Kidney glomerular epithelial cell (primary cell): ENCODE measurements around the gene SNED1.

Experiments used
- DNase-seq: peaks from one replicate; lab custom pipeline; 2025; lab: John Stamatoyannopoulos, UW

Gene SNED1

GRCh38 chr2:241006412-241006811 lies 8.0 kb downstream of the SNED1 start:
- DNase-seq, result no peak

DNA sequence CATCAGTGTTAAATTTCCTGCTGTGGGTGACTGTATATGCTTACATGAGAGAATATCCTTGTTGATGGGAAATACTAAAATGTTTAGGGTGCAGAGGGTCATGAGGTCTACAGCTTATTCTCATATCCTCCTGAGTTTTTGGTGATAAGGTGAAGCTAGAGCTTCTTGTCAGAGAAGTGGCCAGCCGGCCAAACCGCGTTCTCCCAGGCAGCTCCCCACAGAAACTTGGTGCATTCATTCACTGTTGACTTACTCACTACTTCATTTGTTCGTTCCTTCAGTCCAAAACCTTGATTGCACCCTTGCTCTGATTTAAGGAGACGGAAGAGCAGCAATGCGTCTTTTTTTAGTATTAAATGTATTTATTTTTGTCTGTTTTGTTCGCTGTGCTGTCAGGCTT lies 8.7 kb downstream of the SNED1 start:
- DNase-seq, result no peak

DNA sequence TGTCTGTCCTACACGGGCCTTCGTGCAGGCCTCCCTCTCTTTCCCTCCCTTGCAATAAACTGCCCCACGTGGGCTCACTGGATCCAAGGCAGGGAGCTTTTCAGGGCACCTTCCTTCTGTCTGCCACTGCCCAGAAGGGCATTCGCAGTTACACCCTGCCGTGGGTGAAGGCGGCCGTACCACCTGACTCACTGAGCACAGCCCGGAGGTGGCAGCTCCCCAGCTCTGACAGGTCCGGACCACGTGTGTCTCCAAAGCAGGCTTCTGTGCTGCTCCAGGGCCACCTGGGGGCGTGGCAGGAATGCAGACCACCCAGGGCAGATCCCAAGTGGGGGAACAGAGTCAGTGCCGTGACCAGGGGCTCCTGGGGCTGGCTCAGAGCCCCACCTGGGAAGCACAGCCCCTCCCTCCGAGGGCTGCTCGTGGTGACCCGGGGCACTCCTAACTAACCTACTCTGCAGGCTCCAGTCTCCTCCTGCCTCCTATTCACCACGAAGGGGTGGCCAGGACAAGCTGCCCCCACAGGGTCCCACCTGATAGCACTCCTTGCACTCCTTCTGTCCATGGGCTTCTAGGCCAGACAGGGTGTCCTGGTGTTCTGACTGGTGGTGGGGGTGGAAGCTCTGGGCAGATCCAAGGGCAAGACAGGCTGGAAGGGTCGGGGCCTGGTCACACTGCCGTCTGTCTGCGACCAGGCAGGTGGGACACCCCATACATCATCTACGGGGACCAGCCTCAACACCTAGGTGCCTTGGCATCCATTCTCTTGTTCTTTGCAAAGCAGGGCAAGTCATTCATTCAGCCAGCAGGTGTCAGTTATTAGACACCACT lies 9.7 kb downstream of the SNED1 start:
- DNase-seq, result no peak

- no peak for DNase-seq
Observed at GRCh38 chr2:241008711-241009121, 10.3 kb downstream of the SNED1 start.

- DNase-seq, result no peak
Observed at GRCh38 chr2:241009191-241009590, 10.8 kb downstream of the SNED1 start.

DNA sequence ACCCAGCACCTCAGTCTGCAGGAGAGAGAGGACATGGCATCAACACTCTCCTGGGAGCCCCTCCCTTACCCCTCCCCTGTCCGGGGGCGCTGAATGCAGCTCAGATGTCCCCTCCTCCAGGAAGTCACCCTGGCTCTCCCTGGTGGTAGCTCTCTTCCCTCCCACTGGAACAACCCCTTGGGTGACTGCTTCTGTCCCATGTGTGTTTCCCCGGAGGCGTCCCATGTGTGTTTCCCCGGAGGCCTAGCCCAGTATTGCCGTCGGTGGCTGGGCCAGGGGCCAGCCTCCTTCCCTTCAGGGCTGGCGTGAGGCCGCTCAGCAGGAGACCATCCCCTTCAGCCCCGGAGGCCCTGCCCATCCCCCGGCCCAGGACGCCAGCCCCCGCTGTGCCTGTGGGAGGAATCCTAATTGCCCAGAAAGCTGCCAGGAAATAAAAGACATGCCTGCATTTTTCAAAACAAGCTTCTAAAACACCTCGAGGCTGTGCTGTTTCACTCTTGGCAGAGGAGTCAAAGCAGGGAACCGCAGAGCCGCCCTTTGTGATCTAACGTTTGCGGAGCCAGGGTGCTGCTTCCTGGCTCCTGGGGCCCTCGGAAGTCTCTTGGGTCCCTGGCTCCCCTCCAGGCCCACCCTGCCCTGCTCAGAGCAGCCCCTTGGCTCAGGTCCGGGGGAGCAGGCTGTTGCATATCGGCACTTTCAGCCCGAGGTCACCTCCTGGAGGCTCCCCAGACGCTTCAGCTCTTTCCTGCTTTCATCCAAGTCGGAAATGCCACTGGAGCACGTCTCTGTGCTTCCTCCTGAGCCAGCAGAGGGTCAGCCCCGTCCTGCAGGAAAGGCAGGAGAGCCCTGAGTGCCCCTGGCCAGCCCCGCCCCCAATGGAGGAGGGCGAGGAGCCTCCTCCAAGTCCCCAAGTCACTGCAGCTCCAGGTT lies 11.4 kb downstream of the SNED1 start:
- DNase-seq, result no peak

DNA sequence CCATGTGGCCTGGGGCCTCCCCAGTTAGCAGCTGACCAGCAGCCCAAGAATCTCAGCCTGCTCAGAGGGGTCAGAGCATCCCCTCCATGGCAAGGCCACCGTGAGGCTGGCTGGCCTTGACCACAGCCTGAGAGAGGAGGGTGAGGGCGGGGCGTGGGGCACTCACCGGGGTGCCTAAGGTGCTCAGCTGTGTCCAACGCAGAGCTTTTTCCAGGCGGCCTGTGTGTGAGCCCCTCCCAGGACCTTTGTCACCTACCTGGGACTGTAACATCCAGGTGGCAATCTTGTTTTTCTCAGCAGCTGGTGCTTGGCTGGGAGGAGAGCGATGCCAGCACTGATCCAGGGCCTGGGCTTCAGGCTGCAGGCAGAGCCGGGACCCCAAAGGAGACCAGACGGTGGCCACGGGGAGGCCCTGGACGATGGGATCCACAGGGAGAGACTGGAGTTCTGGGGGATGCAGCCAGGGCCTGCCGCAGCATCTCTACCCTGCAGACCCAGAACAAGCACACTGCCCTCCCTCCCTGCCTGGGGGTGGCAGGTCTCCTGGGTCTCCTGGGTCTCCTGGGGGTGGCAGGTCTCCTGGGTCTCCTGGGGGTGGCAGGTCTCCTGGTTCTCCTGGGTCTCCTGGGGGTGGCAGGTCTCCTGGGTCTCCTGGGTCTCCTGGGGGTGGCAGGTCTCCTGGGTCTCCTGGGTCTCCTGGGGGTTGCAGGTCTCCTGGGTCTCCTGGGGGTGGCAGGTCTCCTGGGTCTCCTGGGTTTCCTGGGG lies 12.3 kb downstream of the SNED1 start:
- DNase-seq, result no peak

DNA sequence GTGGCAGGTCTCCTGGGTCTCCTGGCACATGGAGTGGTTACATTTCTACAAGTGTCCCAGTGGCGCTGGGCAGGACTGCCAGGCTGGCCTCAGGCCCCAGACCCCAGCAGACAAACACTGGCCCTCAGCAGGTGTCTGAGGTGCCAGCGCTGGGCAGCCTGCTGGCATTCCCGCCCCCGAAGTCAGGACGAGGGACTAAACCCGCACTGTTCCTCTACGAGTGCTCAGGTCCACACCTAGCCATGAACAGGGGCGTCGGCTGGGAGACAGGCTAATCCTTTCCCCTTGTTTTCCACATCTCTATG lies 12.8 kb downstream of the SNED1 start:
- no peak for DNase-seq

DNA sequence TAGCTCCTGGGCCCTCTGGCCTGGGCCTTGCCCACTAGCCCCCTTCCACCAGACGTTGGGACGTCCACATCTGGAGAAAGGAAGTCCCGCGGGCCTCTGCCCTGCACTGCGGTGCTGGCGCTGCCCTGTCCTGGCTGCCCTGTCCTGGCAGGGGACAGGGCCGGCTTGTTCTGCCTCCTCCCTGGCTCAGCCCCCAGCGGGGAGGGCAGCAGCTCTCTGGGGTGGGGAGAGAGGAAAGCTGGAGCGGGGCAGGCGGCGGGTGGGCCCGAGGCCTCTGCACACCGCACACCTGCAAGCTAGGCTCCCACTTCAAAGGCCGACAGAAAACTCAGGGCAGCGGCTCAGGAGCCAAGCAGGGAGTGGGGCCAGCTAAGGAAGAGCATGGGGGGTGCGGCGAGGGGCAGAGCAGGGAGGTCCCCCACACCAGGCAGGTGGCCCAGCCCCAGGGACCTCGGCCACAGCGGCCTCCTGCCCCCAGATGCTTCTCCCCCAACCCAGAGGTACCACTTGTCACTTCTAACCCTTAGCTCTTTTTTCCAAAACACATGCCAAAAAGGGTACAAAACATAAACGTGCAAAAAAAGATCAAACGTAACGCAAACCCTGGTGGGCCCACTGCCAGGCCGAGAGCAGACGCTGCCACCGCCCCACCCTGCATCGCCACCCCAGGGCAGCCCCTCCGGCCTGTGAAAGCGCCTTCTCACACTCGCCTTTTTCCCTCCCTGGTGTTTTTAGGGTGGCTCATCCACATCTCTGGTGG lies 13.5 kb downstream of the SNED1 start:
- no peak for DNase-seq

DNA sequence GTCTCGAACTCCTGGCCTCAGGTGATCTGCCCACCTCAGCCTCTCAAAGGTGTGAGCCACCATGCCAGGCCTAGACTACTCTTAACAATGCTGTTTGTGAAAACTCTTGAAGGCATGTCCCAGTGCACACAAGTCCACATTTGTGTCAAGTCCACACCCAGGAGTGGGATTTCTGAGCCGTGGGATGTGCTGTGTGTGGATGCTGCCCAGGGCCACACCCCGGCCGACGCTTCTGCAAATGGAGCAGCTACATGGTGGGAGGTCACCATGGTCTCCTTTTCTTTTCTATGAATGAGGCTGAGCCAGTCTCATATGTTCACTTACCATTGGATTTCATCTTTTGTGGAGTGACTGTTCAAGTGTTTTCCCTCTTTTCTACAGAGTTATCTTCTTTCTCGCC lies 15.8 kb downstream of the SNED1 start:
- DNase-seq, result no peak

DNA sequence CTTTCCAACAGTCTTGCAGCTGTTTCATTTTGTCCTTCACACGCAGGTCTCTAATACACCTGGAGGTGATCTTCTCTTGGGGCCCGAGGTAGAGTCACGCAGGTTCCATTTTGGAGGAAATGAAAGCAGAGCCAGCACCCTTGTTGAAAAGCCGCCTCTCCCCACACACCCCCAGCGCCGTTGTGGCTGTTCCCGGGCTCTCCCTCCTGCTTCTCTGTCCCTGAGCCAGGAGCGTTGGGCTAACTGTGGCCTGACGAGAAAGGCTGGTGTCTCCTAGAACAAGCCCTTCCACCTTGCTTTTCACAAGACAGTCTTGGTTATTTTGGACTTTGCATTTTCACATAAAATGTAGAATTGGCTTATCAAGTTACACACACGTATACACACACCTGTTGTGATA lies 16.3 kb downstream of the SNED1 start:
- DNase-seq, result no peak

DNA sequence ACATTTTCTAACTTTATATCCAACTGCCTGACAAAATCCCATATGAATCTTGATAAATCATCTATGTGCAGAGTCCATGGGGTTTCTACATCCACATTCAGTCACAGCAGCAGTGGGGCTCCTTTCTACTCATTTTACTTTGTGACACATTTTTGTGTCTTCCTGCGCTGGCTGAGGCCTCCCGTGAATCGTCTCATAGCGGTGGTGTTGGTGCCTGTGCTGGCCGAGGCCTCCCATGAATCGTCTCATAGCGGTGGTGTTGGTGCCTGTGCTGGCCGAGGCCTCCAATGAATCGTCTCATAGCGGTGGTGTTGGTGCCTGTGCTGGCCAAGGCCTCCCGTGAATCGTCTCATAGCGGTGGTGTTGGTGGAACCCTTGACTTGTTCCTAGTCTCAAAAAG lies 17.0 kb downstream of the SNED1 start:
- DNase-seq, result no peak

GRCh38 chr2:241017228-241017940 lies 19.0 kb downstream of the SNED1 start:
- DNase-seq, result no peak

DNA sequence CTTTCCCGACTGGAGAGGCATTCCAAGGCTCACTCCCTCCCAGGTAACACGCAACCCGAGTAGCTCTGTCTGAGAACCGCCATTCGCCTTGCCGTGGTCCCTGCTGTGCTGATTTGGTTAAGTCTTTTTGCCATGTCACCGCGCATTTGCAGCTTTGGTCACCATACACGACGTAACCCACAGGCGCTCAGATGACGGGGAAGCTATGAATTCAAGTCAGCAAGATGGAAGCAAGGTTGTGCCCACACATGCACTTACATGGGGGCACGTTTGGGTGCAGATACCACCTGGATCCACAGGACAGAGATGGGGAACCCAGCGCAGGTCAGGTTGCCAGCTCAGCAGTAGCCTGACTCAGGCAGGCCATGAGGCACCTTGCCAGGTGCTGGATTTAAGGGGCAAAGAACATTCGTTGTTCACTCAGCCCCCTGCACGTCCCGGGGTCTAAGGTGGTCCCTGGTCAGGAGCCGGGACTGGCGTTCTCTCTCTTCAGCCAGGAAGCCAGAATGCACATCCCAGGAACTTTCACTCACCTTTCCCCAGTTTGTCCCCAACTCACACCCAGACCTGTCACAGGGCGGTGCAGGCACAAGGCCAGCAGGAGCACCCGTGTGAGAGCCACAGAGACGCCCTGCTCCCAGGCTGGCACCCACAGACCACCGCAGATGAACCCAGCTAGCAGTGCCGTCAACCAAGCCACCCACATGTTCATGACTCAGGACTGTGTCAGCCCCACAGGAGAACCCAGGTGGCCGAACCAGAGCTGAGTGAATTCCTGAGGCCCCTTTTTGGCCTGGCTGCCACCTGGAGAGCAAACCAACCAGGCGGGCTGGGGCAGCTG lies 19.9 kb downstream of the SNED1 start:
- no peak for DNase-seq

- no peak for DNase-seq
Observed at GRCh38 chr2:241019441-241020139, 21.2 kb downstream of the SNED1 start.

DNA sequence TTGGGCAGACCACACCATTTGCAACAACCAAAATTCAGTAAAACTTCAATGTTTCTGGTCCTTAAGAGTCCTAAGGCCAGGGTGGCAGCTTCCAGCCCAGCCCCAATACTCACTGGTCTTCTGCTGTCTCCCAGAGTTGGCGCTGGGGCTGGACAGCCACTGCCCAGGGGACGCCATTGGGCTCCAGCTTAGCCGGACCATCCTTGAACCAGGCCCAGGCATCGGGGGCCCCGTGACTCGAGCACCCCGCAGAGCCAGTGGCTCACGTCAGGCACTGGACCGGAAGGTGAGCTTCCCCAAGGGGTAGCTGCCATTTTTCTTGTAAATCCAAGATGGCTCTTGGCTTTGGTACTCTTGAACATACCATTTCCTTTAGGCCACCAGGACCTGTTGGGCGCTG lies 21.8 kb downstream of the SNED1 start:
- DNase-seq, result no peak

DNA sequence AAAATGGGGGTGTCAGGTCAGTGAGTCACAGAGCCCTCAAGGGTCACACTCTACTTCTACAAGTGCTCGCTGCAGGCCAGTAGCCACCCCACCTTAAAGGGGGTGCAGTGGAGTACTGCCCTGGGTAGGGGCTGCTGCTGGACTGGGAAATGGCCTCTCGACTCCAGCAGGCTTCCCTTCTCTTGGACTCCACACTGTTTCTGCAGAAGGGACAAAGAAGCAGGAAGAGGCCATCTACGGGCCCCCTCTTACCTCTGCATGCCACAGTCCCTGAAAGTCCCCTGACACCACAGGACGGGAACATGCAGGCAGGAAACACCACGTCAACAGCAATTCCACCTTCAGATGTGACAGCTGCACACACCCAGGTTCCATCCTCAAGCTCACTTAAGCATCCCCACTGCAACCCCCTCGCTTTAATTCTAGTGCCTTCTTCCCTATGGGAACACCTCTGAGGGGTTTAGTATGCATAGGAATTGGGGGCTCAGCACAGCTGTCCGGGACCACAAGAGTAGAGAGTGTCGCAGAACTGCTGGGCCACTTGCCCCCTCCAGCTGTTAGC lies 22.3 kb downstream of the SNED1 start:
- no peak for DNase-seq

DNA sequence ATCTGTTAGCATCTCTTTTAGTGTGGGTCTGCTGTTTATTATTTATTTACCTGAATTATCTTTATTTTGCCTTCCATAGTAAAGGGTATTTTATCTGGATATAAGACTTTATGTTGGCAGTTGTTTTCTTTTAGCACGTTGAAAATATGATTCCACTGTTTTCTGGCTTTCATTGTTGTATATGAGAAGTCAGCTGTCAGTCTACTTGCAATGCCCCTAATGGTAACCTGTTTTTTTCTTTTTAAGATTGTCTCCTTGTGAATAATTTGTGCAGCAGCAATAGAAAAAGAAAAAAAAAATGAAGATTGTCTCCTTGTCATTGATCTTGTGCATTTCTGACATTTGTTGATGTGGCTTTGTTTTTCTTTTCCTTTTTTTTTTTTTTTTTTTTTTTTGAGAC lies 27.2 kb downstream of the SNED1 start:
- DNase-seq, result no peak

DNA sequence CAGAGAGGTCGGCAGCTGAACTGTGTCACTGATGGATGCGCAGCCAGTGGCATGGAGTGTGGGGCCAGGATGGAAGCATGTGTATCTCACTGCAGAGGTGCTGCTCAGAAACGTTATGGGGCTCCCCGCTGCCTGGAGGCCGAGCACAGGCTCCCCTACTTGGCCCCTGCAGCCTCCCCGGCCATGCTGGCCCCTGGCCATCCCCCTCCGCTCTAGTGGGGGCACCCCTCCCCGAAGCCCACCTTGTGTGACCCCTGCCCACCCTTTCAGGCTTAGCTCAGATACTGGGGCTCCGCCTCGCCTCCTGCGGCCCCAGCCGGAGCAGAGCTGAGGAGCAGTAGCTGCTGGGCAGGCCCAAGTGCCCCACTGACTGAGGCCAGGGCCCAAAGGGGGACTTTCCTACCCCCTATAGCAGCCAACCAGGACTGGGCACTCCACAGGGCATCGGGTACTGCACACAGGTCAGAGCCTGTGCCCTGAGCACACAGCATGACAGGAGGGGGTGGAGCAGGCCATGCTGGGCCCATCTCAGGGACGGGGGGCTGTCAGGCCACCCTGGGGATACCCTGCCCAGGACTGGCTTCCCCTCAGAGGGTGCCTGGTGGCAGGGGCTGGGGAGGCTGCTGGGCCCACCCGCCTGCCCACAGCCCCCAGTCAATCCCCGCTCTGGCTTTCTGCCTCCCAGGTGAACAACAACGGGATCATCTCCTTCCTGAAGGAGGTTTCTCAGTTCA lies 31.3 kb downstream of the SNED1 start:
- no peak for DNase-seq
